Measurements from ENCODE around the gene DNMT3B. TPM values are rescaled to one million over a fixed set of nuclear protein-coding genes. Genes with fewer than 3 reads are reported as not detected.

Gene DNMT3B
- total RNA-seq, 4 donors from 2014 or later: 0.47 to 2.3 (median 0.81) TPM; not detected in 1

DNA sequence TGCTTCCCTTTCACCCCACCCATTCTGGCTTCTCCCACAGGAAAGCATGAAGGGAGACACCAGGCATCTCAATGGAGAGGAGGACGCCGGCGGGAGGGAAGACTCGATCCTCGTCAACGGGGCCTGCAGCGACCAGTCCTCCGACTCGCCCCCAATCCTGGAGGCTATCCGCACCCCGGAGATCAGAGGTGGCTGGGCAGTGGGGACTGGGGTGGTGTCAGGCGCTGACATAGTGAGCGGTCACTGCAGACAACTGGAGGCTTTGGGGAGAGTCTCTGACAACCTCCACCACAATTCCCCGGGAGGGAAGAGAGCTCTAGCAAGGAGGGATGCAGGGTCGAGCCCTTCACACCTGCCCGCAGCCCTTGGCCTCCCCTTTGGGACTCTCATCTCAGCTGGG lies 18.1 kb downstream of the DNMT3B start:
- ATAC-seq: no peak
- WGBS, 2 donors (ENCODE audit: low coverage in 1 of 2): 80% methylated on average over 1 of the region's 16 CpGs; no CpG with 5 or more reads in 1 of the 2 donors

DNA sequence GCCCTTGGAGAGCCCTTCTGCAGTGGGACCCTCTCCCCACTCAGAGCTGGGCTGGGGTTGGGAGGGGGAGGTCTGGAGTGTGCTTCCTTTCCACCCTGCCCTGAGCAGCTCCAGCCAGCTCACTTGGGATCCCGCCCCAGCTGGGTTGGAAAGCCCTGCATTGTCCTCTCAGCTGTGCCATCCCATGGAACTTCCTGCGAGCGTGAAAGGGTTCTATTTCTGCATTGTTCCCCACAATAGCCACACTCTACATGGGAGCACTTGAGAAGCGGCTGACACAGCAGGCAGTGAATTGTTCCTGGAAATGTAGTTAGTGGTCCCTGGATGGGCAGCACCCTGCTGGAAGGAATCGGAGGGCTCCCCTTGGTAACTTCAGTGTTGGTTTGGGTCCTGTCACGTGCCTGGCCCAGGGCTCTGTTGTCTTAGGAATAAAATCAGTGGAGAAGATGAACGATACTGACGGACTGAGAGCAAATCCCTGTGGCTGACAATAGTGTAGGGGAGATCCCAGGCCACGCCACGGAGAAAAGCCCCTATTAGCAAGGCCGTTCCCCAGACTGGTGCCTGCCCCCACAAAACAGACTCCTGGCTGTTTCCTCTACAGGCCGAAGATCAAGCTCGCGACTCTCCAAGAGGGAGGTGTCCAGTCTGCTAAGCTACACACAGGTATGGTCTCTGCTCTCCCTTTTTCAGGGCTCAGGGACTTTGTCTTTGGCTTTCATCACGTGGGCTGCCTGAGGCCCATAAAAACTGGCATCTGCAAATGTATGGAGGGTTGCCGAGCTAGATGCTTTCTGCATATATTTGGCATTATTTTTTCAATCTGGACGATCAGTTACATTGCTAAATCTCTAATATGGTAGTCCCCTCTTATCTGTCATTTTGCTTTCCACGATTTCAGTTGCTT lies 18.8 kb downstream of the DNMT3B start:
- 87 to 89% methylated on average over 8 to 10 of the region's 18 CpGs for WGBS, 2 donors (ENCODE audit: low coverage in 1 of 2)
- ATAC-seq: no peak
- Histone ChIP-seq H3K9me3 (no peaks in the 10 kb centered on the region), H3K4me1 (no peaks in the 10 kb centered on the region), H3K27ac (no peak overlapping the region), H3K36me3 (peaks cover 0 to 30% of the 10 kb centered on the region in 2 donors), H3K27me3 (no peaks in the 10 kb centered on the region), H3K4me3 (no peak overlapping the region)
- TF ChIP-seq POLR2A (IDR thresholded peaks at IDR 0.05): no peak
- TF ChIP-seq, protein P1, sequence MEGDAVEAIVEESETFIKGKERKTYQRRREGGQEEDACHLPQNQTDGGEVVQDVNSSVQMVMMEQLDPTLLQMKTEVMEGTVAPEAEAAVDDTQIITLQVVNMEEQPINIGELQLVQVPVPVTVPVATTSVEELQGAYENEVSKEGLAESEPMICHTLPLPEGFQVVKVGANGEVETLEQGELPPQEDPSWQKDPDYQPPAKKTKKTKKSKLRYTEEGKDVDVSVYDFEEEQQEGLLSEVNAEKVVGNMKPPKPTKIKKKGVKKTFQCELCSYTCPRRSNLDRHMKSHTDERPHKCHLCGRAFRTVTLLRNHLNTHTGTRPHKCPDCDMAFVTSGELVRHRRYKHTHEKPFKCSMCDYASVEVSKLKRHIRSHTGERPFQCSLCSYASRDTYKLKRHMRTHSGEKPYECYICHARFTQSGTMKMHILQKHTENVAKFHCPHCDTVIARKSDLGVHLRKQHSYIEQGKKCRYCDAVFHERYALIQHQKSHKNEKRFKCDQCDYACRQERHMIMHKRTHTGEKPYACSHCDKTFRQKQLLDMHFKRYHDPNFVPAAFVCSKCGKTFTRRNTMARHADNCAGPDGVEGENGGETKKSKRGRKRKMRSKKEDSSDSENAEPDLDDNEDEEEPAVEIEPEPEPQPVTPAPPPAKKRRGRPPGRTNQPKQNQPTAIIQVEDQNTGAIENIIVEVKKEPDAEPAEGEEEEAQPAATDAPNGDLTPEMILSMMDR (IDR thresholded peaks at IDR 0.05): no peak
- TF ChIP-seq POLR2AphosphoS5 (IDR thresholded peaks at IDR 0.05): no peak

More for the DNA sequence above, 18.1 kb downstream of the DNMT3B start:
- TF ChIP-seq POLR2AphosphoS5 (IDR thresholded peaks at IDR 0.05): no peak
- TF ChIP-seq, protein P1 (IDR thresholded peaks at IDR 0.05): no peak
- no peak for TF ChIP-seq EP300 (IDR thresholded peaks at IDR 0.05)
- TF ChIP-seq POLR2A (IDR thresholded peaks at IDR 0.05): no peak
- H3K4me1 ChIP-seq: no peaks in the 10 kb centered on the region
- peaks cover 0 to 24% of the 10 kb centered on the region in 2 donors for H3K36me3 ChIP-seq
- H3K9me3 ChIP-seq: no peaks in the 10 kb centered on the region
- H3K27me3 ChIP-seq: no peaks in the 10 kb centered on the region
- no peak overlapping the region for H3K27ac ChIP-seq
- H3K4me3 ChIP-seq: no peak overlapping the region

DNA sequence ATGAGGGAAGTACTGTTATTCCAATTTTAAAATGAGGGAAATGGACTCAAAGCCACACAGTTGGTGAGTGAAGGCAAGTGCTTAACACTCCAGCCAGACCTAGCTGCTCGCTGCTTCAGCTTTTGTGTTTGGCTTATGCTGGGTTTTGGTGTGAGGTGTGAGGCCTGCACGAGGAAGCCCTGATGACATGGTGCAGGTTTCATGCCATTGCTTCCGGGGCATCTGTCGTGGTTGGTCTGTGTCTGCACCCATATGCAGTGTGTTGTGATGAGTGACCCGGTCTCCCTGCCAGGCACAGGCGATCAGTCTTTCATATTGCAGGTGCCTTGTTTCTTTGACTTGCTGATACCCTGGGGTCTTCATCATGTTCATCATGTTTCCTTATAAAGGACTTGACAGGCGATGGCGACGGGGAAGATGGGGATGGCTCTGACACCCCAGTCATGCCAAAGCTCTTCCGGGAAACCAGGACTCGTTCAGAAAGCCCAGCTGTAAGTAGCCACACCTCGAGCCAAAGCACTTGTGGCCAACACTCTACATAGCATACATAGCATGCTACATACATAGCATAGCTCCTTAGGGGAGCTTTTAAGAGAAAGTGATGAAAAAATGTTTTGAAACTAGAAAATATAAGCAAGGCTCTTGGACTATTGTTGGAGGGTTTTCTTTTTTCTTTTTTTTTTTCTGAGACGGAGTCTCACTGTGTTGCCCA lies 22.3 kb downstream of the DNMT3B start:
- no peak overlapping the region for H3K4me3 ChIP-seq
- H3K4me1 ChIP-seq: no peaks in the 10 kb centered on the region
- ATAC-seq: no peak

DNA sequence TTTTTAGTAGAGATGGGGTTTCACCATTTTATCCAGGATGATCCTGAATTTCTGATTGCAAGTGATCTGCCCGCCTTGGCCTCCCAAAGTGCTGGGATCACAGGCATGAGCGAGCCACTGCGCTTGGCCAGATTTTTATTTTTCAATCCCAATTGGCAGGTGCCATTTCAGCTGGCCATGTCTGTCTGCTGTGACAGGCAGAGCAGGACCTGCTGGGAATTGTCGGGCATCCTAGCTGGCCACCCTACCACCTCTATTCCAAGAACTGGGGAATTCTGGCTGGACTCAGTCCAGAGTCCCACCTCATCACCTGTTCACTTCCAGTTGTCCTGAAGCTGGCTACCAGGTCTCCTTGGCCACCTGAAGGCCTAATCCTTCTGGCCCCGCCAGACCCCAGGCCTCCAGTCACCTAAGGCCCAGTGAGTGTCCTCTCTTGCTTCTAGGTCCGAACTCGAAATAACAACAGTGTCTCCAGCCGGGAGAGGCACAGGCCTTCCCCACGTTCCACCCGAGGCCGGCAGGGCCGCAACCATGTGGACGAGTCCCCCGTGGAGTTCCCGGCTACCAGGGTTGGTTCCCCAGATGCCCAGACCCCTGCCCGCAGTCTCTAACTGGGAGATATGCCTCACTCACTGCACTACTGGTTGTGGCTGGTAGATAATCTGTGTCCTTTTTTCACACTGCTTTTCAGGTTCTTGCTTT lies 24.0 kb downstream of the DNMT3B start:
- no peak for ATAC-seq
- Histone ChIP-seq H3K4me1 (no peaks in the 10 kb centered on the region), H3K4me3 (no peak overlapping the region), H3K27ac (no peak overlapping the region), H3K9me3 (no peaks in the 10 kb centered on the region), H3K36me3 (peaks cover 0 to 44% of the 10 kb centered on the region in 2 donors), H3K27me3 (no peaks in the 10 kb centered on the region)
- 93 to 100% methylated on average over 2 to 3 of the region's 16 CpGs for WGBS, 2 donors (ENCODE audit: low coverage in 1 of 2)
- TF ChIP-seq EP300 (IDR thresholded peaks at IDR 0.05) (no peak), POLR2AphosphoS5 (IDR thresholded peaks at IDR 0.05) (no peak), POLR2A (IDR thresholded peaks at IDR 0.05) (no peak)
- TF ChIP-seq, protein P1 (IDR thresholded peaks at IDR 0.05): no peak

More for the DNA sequence above, 22.3 kb downstream of the DNMT3B start:
- no peak overlapping the region for H3K27ac ChIP-seq
- no peak for TF ChIP-seq POLR2AphosphoS5 (IDR thresholded peaks at IDR 0.05)
- no peak for TF ChIP-seq EP300 (IDR thresholded peaks at IDR 0.05)
- no peak for TF ChIP-seq POLR2A (IDR thresholded peaks at IDR 0.05)
- TF ChIP-seq, protein P1 (IDR thresholded peaks at IDR 0.05): no peak
- peaks cover 0 to 56% of the 10 kb centered on the region in 2 donors for H3K36me3 ChIP-seq
- no peaks in the 10 kb centered on the region for H3K9me3 ChIP-seq
- WGBS, 2 donors (ENCODE audit: low coverage in 1 of 2): 93 to 99% methylated on average over 7 to 10 of the region's 13 CpGs
- no peaks in the 10 kb centered on the region for H3K27me3 ChIP-seq

Data from gastroesophageal sphincter (tissue), 4 donors.